ENCODE measurements around the gene RTTN. TPM values are rescaled to one million over a fixed set of nuclear protein-coding genes. Genes with fewer than 3 reads are reported as not detected.

The RTTN gene
- polyA plus RNA-seq, 3 donors = 0.22 to 2.7 (median 0.25) TPM

DNA sequence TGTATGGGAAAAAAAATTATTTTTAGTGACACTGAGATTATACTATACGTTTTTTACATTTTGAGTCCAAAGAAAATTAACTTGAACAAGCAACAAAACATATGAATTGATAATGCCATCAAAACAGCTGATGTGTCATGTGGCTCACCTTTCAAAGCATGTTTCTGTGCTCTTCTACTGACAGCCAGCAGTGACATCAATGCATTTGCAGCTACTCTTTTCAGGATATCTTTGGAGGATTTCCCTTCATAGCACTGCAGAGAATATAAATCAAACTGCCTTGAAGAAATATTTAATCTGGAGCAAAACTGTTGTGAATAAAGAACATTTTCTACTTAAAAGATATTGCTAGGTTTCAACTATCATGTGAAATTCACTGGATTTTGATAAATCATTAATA lies 174.8 kb downstream of the RTTN start:
- no peak overlapping the region for H3K27ac ChIP-seq (ENCODE audit: low read depth in 1 of 2, low read length in 2 of 2)
- no peak overlapping the region for H3K27ac Mint-ChIP-seq
- WGBS (ENCODE audit: insufficient coverage) = no CpG with 5 or more reads among the region's 1 CpG
- no peaks in the 10 kb centered on the region for H3K4me1 Mint-ChIP-seq
- TF ChIP-seq, protein P1, sequence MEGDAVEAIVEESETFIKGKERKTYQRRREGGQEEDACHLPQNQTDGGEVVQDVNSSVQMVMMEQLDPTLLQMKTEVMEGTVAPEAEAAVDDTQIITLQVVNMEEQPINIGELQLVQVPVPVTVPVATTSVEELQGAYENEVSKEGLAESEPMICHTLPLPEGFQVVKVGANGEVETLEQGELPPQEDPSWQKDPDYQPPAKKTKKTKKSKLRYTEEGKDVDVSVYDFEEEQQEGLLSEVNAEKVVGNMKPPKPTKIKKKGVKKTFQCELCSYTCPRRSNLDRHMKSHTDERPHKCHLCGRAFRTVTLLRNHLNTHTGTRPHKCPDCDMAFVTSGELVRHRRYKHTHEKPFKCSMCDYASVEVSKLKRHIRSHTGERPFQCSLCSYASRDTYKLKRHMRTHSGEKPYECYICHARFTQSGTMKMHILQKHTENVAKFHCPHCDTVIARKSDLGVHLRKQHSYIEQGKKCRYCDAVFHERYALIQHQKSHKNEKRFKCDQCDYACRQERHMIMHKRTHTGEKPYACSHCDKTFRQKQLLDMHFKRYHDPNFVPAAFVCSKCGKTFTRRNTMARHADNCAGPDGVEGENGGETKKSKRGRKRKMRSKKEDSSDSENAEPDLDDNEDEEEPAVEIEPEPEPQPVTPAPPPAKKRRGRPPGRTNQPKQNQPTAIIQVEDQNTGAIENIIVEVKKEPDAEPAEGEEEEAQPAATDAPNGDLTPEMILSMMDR (IDR thresholded peaks at IDR 0.05) = no peak
- no peak overlapping the region for H2AFZ ChIP-seq (ENCODE audit: insufficient read depth, low read depth, low read length, poor library complexity, severe bottlenecking)
- H3K4me1 ChIP-seq (ENCODE audit: control insufficient read depth in 1 of 2, insufficient read depth in 2 of 2, low read length in 2 of 2) = no peaks in the 10 kb centered on the region
- peaks cover 31 to 40% of the 10 kb centered on the region in 2 donors for H3K36me3 Mint-ChIP-seq
- no peaks in the 10 kb centered on the region for H3K9me3 ChIP-seq (replicated peaks in 1 of 2; ENCODE audit: control insufficient read depth in 1 of 2, insufficient read depth in 1 of 2, low read length in 2 of 2)
- H3K4me3 ChIP-seq (replicated peaks in 1 of 3; ENCODE audit: low read depth in 2 of 3, low read length in 3 of 3) = no peak overlapping the region
- H3K27me3 ChIP-seq (ENCODE audit: control insufficient read depth in 2 of 2, insufficient read depth in 2 of 2, low read length in 2 of 2) = no peaks in the 10 kb centered on the region
- H3K27me3 Mint-ChIP-seq (ENCODE audit: low read depth in 3 of 3) = no peaks in the 10 kb centered on the region
- peaks cover 0 to 2% (median 0%) of the 10 kb centered on the region in 7 donors for H3K9me3 Mint-ChIP-seq
- H3K4me3 Mint-ChIP-seq = no peak overlapping the region
- peaks cover 0 to 33% of the 10 kb centered on the region in 2 donors for H3K36me3 ChIP-seq (replicated peaks in 1 of 2; ENCODE audit: control insufficient read depth in 1 of 2, insufficient read depth in 2 of 2, low read length in 2 of 2)
- H4K20me1 ChIP-seq (ENCODE audit: insufficient read depth, low read length) = no peaks in the 10 kb centered on the region
- no peak overlapping the region for H3K4me2 ChIP-seq (replicated peaks; ENCODE audit: extremely low read depth, low read length, poor library complexity, severe bottlenecking)
- H3K79me2 ChIP-seq (ENCODE audit: insufficient read depth, low read length) = no peaks in the 10 kb centered on the region
- DNase-seq = no peak
- H3K9ac ChIP-seq (ENCODE audit: insufficient read depth, low read length, poor library complexity, severe bottlenecking) = no peak overlapping the region
- intact Hi-C loops (cut with micrococcal nuclease) = no loop called here

DNA sequence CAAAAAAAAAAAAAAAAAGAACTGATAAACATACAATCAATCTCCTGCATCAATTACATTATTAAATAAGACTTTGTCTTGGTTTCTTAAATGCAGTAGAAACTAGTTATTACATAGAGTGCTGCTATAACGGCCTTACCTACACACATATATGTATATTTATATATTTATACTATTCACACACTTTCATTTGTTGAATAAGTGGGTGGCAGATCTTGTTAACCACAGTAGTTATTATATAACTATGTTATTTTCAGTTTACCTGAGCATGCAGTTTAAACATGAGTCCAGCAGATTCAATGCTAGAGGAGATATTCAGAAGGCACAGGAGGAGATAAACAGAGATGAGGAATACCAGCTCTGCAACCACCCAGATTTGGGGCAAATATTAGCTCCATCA lies 176.3 kb downstream of the RTTN start:
- Mint-ChIP-seq H3K27me3 (ENCODE audit: low read depth in 3 of 3) (no peaks in the 10 kb centered on the region), H3K4me1 (no peaks in the 10 kb centered on the region), H3K4me3 (no peak overlapping the region), H3K27ac (no peak overlapping the region), H3K9me3 (peaks cover 0 to 2% (median 0%) of the 10 kb centered on the region in 7 donors), H3K36me3 (peaks cover 41 to 43% of the 10 kb centered on the region in 2 donors)
- no peaks in the 10 kb centered on the region for H3K27me3 ChIP-seq (ENCODE audit: control insufficient read depth in 2 of 2, insufficient read depth in 2 of 2, low read length in 2 of 2)
- no peaks in the 10 kb centered on the region for H4K20me1 ChIP-seq (ENCODE audit: insufficient read depth, low read length)
- H3K4me1 ChIP-seq (ENCODE audit: control insufficient read depth in 1 of 2, insufficient read depth in 2 of 2, low read length in 2 of 2) = no peaks in the 10 kb centered on the region
- no peak overlapping the region for H3K27ac ChIP-seq (ENCODE audit: low read depth in 1 of 2, low read length in 2 of 2)
- intact Hi-C loops (cut with micrococcal nuclease) = no loop called here
- no peak overlapping the region for H2AFZ ChIP-seq (ENCODE audit: insufficient read depth, low read depth, low read length, poor library complexity, severe bottlenecking)
- peaks cover 2 to 40% of the 10 kb centered on the region in 2 donors for H3K36me3 ChIP-seq (replicated peaks in 1 of 2; ENCODE audit: control insufficient read depth in 1 of 2, insufficient read depth in 2 of 2, low read length in 2 of 2)
- no CpG with 5 or more reads among the region's 1 CpG for WGBS (ENCODE audit: insufficient coverage)
- no peak overlapping the region for H3K4me3 ChIP-seq (replicated peaks in 1 of 3; ENCODE audit: low read depth in 2 of 3, low read length in 3 of 3)
- H3K4me2 ChIP-seq (replicated peaks; ENCODE audit: extremely low read depth, low read length, poor library complexity, severe bottlenecking) = no peak overlapping the region
- no peaks in the 10 kb centered on the region for H3K79me2 ChIP-seq (ENCODE audit: insufficient read depth, low read length)
- DNase-seq = no peak
- no peak overlapping the region for H3K9ac ChIP-seq (ENCODE audit: insufficient read depth, low read length, poor library complexity, severe bottlenecking)
- TF ChIP-seq, protein P1 (IDR thresholded peaks at IDR 0.05) = no peak
- no peaks in the 10 kb centered on the region for H3K9me3 ChIP-seq (replicated peaks in 1 of 2; ENCODE audit: control insufficient read depth in 1 of 2, insufficient read depth in 1 of 2, low read length in 2 of 2)

Measured in CD14-positive monocyte (primary cell).